OCI-LY1 (cell line): Measurements from ENCODE around the gene PAX8.

Experiments
- H2AFZ ChIP-seq: fragments of 200-600 bp; sonication (generic), shearing (Covaris generic); 2 replicates; pipeline ENCODE4 v1.6.0; 2014; ENCODE audit warnings: antibody characterized with exemption, mild to moderate bottlenecking, low read length
- H3F3A ChIP-seq: fragments of 200-600 bp; sonication (generic), shearing (Covaris generic); 2 replicates; pipeline ENCODE4 v1.6.0; 2014; ENCODE audit warnings: mild to moderate bottlenecking, antibody characterized with exemption, low read length, moderate library complexity; ENCODE audit not compliant: insufficient read depth
- H3K27ac ChIP-seq: fragments of 200-600 bp; sonication (generic); 2 replicates; pipeline ENCODE4 v1.5.1; 2014; ENCODE audit warnings: low read length, mixed run types, mild to moderate bottlenecking, low read depth; ENCODE audit not compliant: poor library complexity, severe bottlenecking
- H3K27me3 ChIP-seq: fragments of 200-600 bp; sonication (generic); 2 replicates; pipeline ENCODE4 v1.6.0; 2014; ENCODE audit warnings: antibody characterized with exemption, mild to moderate bottlenecking, low read length, moderate library complexity; ENCODE audit not compliant: insufficient read depth
- H3K36me3 ChIP-seq: fragments of 200-600 bp; sonication (generic); 2 replicates; pipeline ENCODE4 v1.6.1; 2014; ENCODE audit warnings: mild to moderate bottlenecking, antibody characterized with exemption, low read length, moderate library complexity, mixed read lengths; ENCODE audit not compliant: insufficient read depth
- H3K4me1 ChIP-seq: fragments of 200-600 bp; sonication (generic); 2 replicates; pipeline ENCODE4 v1.5.1; 2014; ENCODE audit warnings: mild to moderate bottlenecking, low read length, moderate library complexity; ENCODE audit not compliant: insufficient read depth, severe bottlenecking
- H3K4me2 ChIP-seq: fragments of 200-600 bp; sonication (generic), shearing (Covaris generic); 2 replicates; pipeline ENCODE4 v1.6.1; 2014; ENCODE audit warnings: low read length
- H3K4me3 ChIP-seq: fragments of 200-600 bp; sonication (generic); 2 replicates; pipeline ENCODE4 v1.5.1; 2014; ENCODE audit warnings: low read length, low read depth, mild to moderate bottlenecking, mixed read lengths; ENCODE audit not compliant: poor library complexity, severe bottlenecking
- H3K79me2 ChIP-seq: fragments of 200-600 bp; shearing (Covaris generic); 2 replicates; pipeline ENCODE4 v1.6.1; 2016; ENCODE audit warnings: mixed run types, low read length, mixed read lengths; ENCODE audit not compliant: insufficient read depth
- H3K9ac ChIP-seq: fragments of 200-600 bp; sonication (generic), shearing (Covaris generic); 2 replicates; pipeline ENCODE4 v1.6.1; 2014; ENCODE audit warnings: mild to moderate bottlenecking, low read length, mixed read lengths
- H3K9me2 ChIP-seq: fragments of 200-600 bp; sonication (generic), shearing (Covaris generic); 2 replicates; pipeline ENCODE4 v1.6.1; 2014; ENCODE audit warnings: low read depth, mild to moderate bottlenecking, low read length, mixed read lengths
- H3K9me3 ChIP-seq: fragments of 200-600 bp; shearing (Covaris generic); 2 replicates; pipeline ENCODE4 v1.6.1; 2014; ENCODE audit warnings: low read length, mixed read lengths
- H4K20me1 ChIP-seq: fragments of 200-600 bp; sonication (generic), shearing (Covaris generic); 2 replicates; pipeline ENCODE4 v1.6.0; 2016; ENCODE audit warnings: mild to moderate bottlenecking, low read length; ENCODE audit not compliant: insufficient read depth
- EZH2 ChIP-seq: fragments of 200-600 bp; sonication (generic), shearing (Covaris generic); IDR thresholded peaks from 2 replicates; pipeline ENCODE4 v1.8.0; 2017; ENCODE audit warnings: borderline replicate concordance, mixed run types, mild to moderate bottlenecking, antibody characterized with exemption, low read length, moderate library complexity, mixed read lengths
- TF ChIP-seq, protein P1 (sequence below): fragments of 200-600 bp; sonication (generic), shearing (Covaris generic); IDR thresholded peaks from 2 replicates; pipeline ENCODE4 v1.5.1; 2017; ENCODE audit warnings: mild to moderate bottlenecking, antibody characterized with exemption, low read length, moderate library complexity, mixed read lengths

Gene PAX8

GRCh38 chr2:113228991-113229716, 49.6 kb downstream of the PAX8 start:
- H4K20me1 ChIP-seq, result no peaks in the 10 kb centered on the region
- H3K4me3 ChIP-seq, result no peak overlapping the region
- no peak overlapping the region for H3K27ac ChIP-seq
- H3K79me2 ChIP-seq, result no peaks in the 10 kb centered on the region
- no peaks in the 10 kb centered on the region for H3F3A ChIP-seq
- TF ChIP-seq, protein P1, sequence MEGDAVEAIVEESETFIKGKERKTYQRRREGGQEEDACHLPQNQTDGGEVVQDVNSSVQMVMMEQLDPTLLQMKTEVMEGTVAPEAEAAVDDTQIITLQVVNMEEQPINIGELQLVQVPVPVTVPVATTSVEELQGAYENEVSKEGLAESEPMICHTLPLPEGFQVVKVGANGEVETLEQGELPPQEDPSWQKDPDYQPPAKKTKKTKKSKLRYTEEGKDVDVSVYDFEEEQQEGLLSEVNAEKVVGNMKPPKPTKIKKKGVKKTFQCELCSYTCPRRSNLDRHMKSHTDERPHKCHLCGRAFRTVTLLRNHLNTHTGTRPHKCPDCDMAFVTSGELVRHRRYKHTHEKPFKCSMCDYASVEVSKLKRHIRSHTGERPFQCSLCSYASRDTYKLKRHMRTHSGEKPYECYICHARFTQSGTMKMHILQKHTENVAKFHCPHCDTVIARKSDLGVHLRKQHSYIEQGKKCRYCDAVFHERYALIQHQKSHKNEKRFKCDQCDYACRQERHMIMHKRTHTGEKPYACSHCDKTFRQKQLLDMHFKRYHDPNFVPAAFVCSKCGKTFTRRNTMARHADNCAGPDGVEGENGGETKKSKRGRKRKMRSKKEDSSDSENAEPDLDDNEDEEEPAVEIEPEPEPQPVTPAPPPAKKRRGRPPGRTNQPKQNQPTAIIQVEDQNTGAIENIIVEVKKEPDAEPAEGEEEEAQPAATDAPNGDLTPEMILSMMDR, result no peak
- no peak for TF ChIP-seq EZH2
- H3K27me3 ChIP-seq, result no peaks in the 10 kb centered on the region
- no peaks in the 10 kb centered on the region for H3K9me3 ChIP-seq
- no peaks in the 10 kb centered on the region for H3K9me2 ChIP-seq
- no peaks in the 10 kb centered on the region for H3K4me1 ChIP-seq
- H3K4me2 ChIP-seq, result no peak overlapping the region
- H3K9ac ChIP-seq, result no peak overlapping the region
- H3K36me3 ChIP-seq, result no peaks in the 10 kb centered on the region
- H2AFZ ChIP-seq, result no peak overlapping the region

DNA sequence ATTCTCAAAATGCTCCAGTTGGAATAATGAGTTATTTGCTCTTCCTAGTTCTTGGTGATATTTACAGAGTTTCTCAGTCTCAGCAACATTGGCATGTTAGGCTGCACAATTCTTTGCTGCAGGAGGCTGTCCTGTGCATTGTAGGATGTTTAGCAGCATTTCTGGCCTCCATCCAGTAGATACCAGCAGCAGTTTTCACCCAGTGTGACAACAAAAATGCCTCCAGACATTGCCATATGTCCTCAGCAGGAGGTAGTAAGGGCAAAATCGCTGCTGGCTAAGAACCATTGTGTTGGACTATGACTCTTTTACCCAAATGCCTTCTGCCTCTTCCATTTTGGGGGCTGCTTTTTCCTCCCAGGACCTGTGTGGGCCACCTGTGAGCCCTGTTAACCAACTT, 50.4 kb downstream of the PAX8 start:
- H3K4me2 ChIP-seq, result no peak overlapping the region
- H3K27me3 ChIP-seq, result no peaks in the 10 kb centered on the region
- no peaks in the 10 kb centered on the region for H3K79me2 ChIP-seq
- no peaks in the 10 kb centered on the region for H3K9me3 ChIP-seq
- H3K4me1 ChIP-seq, result no peaks in the 10 kb centered on the region
- no peak overlapping the region for H3K9ac ChIP-seq
- H4K20me1 ChIP-seq, result no peaks in the 10 kb centered on the region
- H2AFZ ChIP-seq, result no peak overlapping the region
- no peaks in the 10 kb centered on the region for H3K9me2 ChIP-seq
- no peaks in the 10 kb centered on the region for H3K36me3 ChIP-seq
- TF ChIP-seq, protein P1, result no peak
- no peak for TF ChIP-seq EZH2
- H3F3A ChIP-seq, result no peaks in the 10 kb centered on the region
- no peak overlapping the region for H3K4me3 ChIP-seq
- no peak overlapping the region for H3K27ac ChIP-seq

DNA sequence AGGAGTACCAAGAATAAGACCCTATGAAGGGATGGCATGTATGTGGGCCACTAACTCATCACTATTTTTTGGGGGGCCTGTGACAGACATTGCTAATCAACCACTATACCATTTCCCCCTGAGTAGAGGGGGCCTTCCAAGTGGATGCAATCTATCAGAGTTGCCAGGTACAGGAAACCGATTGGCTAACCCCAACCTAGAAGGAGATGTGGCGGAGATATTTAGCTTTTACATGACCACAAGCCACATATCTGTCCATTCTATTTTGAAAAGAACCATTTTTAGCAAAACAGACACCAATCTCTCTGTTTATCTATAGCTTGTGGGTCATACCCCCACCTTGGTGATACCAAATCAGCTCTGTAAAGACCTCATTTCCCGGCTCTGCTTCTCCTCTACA, 51.0 kb downstream of the PAX8 start:
- Histone ChIP-seq H3K9ac (no peak overlapping the region), H3K4me1 (no peaks in the 10 kb centered on the region), H3K4me3 (no peak overlapping the region), H3F3A (no peaks in the 10 kb centered on the region), H3K36me3 (no peaks in the 10 kb centered on the region), H3K27ac (no peak overlapping the region), H2AFZ (no peak overlapping the region), H4K20me1 (no peaks in the 10 kb centered on the region), H3K9me3 (no peaks in the 10 kb centered on the region), H3K79me2 (no peaks in the 10 kb centered on the region), H3K27me3 (no peaks in the 10 kb centered on the region), H3K9me2 (no peaks in the 10 kb centered on the region), H3K4me2 (no peak overlapping the region)
- TF ChIP-seq, protein P1, result no peak
- no peak for TF ChIP-seq EZH2
